NCI-H187 treated with DMSO at 0.1 percent for 48 hours (cell line): ENCODE results near the gene SAC3D1.

Experiments
- DNase-seq: peaks from one replicate; lab custom pipeline; 2025; lab: John Stamatoyannopoulos, UW

SAC3D1 gene

GRCh38 chr11:65059959-65060824 is 19.2 kb downstream of the SAC3D1 start:
- DNase-seq = no peak

DNA sequence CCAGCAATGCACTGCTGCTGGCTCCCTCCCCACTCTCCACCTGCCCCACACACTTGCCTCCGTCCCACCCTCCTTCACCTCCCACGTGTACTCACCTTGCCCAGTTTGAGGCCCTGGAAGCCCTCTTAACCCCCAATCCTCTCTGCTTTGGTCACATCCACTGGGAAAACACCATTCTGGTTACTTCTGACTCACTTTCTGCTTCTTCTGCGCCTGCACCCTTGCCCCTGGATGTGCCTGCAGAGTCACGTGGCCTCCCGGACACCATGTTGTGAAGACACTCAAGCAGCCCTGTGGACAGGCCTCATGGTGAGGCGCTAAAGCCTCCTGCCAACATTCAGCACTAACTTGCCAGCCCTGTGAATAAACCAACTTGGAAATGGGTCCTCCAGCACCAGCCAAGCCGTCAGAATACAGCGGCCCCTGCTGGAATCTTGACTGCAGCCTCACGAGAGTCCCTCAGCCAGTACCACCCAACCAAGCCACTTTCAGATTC is 20.0 kb downstream of the SAC3D1 start:
- no peak for DNase-seq

DNA sequence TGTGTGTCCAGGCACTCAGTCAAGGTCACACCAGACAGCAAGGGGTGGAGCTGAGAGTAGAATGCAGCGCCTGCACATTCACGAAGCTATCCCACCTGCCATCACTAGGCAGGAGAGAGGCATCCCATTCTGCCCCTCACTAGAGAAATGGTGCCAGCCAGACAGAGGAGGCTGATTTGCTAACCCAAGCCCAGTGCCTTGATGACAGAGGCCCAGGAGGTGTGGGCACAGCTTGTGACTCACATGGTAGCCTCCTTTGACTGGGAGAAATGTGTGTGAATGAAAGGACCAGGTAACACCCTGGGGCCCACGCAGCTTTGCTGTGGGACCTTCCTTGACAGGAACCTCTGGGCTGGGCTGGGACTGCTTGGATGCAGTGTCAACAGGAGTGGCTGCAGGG is 22.5 kb downstream of the SAC3D1 start:
- no peak for DNase-seq

DNA sequence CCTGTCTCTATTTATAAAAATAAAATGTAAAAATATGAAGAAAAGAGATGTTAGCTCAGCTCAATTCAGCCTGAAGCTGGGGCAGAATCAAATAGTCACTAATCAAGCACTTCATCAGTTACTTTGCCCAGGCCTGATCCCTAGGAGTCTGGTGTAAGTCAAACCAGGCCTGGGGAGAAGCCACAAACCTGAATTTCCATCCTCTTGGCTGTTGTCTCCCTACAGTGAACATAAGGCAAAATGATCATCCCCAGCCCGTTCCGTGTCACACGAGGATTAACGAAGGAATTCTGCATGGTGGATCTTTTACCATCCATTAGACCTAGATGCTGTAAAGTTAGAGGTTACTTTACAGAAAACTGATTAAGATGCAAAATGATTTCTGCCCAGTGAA is 23.8 kb downstream of the SAC3D1 start:
- DNase-seq = no peak

GRCh38 chr11:65065851-65066250 is 24.8 kb downstream of the SAC3D1 start:
- DNase-seq = no peak

DNA sequence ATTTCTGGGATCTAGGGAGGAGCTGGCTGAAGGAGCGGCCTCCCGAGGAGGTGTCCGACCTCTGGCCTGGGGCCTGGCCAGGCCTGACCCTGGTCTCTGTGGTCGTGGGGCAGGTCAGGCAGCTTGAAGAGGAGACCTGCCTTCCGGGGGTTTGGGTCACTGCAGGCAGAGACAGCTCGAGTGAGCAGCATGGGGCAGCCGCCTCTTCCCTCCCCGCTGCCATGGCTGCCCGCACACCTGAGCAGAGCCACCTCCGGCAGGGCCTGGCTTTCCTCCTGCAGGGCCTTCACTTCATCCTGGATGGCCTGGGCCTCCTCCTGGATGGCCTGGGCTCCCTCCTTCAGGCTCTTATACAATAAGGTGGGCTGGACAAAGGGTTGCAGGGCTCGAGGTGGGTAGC is 25.3 kb downstream of the SAC3D1 start:
- DNase-seq = no peak

DNA sequence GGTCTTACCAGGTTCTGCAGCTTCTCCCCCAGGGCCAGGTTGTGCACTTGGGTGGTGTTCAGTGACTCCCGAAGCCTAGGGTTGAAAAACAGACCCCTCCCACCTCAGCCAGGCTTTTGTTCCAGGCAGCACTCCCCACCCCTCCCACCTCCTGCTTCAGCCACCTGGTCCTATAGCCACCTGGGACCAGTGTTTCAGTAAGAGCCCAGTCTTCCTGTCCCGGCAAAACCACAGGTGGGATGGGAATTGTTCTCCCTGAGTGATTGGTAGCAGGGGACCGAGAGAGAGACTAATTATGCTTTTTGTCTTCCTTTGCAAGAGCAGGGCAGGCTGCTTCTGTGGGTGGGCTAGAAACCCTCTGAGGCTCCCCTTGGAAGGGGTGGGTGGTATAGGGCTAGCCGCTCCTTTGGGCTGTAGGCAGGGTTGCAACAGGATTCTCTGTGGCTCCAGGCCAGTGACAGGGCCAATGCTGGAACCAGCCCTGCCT is 25.8 kb downstream of the SAC3D1 start:
- DNase-seq = peak; percentile 60

DNA sequence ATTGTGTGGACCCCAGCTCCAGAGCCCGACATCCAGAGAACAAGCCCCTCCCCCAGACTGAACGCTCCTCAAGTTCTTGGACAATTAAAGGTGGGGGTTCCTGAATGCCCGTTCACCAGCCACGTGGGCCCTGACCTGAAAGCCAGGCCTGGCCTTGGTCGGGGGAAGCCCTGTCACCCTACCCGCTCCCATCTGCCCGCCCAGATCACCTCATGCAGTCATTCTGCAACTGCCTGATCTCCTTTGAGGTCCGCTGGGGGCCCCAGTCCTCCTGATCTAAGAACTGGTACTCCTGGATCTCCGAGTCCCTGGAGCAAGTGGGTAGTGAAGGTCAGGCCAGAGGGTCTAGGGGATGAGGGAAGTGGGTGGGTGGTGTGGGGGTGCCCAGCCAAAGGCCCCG is 26.4 kb downstream of the SAC3D1 start:
- DNase-seq = no peak

GRCh38 chr11:65069217-65069616 is 28.2 kb downstream of the SAC3D1 start:
- DNase-seq = no peak

- no peak for DNase-seq
Measured at GRCh38 chr11:65071907-65072630, 31.1 kb downstream of the SAC3D1 start.

DNA sequence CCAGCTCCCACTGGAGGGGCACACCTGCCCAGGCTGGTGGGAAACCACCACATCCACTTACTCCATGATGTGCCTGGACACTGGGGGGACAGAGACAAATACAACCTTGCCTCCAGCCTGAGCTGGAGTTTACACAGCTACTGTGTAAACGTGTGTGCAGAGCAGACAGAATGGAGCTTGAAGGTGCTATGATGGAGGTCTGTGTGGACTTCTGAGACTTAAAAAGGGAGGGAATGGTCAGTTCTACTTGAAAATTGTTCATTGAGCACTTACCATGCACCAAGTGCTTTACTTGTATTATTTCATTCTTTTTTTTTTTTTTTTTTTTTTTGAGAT is 31.6 kb downstream of the SAC3D1 start:
- DNase-seq = no peak

GRCh38 chr11:65077451-65077850 is 36.4 kb downstream of the SAC3D1 start:
- DNase-seq = no peak

GRCh38 chr11:65078151-65078550 is 37.1 kb downstream of the SAC3D1 start:
- DNase-seq = no peak

DNA sequence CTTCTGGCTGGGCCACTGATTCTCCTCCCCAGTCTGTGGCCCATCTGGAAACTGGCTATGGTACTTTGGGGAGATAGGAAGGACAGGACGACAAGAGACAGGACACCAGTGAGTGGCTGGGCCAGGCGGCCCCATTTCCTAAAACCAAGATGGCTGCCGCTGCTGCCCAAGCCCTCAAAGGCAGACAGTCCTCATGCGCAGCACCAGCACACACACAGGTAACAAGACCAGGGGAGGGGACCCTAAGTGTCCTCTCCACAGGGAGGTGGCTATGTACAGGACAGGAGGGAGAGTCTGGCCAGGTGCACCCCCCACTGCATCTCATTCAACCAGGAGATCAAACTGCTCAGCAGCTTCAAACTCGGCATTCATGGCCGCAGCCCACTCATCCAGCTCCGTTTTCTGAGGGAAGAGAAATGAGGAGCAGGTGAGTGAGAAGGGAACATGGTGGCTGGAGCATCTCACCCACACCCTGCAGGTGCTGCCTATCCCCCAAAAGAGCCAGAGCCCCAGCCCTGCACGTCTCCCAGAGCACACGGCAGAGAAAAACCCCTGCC is 37.9 kb downstream of the SAC3D1 start:
- no peak for DNase-seq

GRCh38 chr11:65083134-65083833 is 42.3 kb downstream of the SAC3D1 start:
- DNase-seq = no peak

DNA sequence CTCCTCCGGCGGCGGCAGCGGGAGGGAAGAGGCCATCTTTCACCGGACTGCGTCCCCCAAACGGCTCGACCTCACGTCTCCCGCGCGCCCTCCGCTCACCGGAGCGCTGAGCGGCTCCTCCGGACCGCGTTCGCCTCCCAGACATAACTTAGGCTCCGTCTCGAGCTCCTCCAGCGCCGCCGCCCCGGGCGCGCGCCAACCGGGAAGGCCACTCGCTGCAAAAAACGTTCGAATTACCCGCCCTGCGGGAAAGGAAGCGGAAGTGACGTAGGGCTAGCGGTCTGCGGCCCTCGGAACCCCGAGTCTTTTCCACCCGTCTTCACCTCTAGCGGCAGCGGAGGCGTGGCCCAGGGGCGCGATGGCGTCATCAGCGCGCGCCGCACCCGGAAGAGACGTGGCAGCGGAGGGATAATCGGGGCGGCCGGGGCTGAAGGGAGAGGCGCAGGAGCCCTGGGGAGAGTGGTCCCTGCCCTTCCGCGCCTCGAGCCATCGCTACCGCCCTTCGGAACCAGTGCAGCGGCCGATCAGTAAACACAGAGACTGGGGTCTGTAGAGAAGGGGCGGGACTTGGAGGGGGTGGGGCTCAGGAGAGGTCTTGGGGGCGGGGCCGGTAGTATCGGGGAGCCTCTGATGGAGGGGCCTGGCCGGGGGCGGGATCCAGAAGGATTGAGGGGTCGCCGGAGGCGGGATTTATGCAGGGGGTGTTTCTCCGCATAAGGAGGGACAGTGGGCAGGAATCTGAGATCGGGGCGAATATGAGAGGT is 43.0 kb downstream of the SAC3D1 start, which contains the start of the genes CDCA5 and ZFPL1:
CDCA5 (minus strand) TSS at position 207 of the 764 bp plus-strand sequence; CDS start at position 145, 62 bp downstream.
ZFPL1 (plus strand) TSS at position 389 of the 764 bp plus-strand sequence. CDS start 477 bp downstream, outside the sequence.
- peak; percentile 89 for DNase-seq

- no peak for DNase-seq
Measured at GRCh38 chr11:65084598-65085375, 43.8 kb downstream of the SAC3D1 start.

- no peak for DNase-seq
Measured at GRCh38 chr11:65085446-65085845, 44.4 kb downstream of the SAC3D1 start.

DNA sequence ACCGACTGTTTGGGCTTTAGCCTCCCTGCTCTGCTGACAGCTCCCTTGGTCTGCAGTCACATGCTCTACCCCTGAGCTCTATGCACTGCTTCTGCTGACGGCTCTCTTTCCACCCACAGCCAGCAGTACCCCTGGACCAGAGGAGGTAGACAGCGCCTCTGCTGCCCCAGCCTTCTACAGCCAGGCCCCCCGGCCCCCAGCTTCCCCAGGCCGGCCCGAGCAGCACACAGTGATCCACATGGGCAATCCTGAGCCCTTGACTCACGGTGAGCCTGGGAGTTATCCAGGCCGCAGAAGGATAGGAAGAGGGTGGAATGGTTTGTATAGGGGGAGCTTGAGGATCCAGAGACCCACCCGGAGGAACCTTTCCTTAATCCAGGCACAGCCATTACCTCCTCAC is 45.8 kb downstream of the SAC3D1 start:
- DNase-seq = no peak

- no peak for DNase-seq
Measured at GRCh38 chr11:65087216-65087615, 46.2 kb downstream of the SAC3D1 start.
